Activated naive CD4-positive, alpha-beta T cell treated with anti-CD3 and anti-CD28 coated beads, Interleukin-2, amount 10 ng/mL, durations not matched to agents 5 hours and 36 hours (primary cell): ENCODE data around the gene SLC35E3. TPM values are rescaled to one million over a fixed set of nuclear protein-coding genes. Genes with fewer than 3 reads are reported as not detected.

Experiments
- total RNA-seq, 2 experiments: library from RNA; stranded (reverse); gene quantifications; one replicate each; pipeline ENCODE4 v1.2.3, GENCODE V29; 2021

SLC35E3 gene
- total RNA-seq: 1 to 10 TPM; 6.7 to 7.6 TPM

DNA sequence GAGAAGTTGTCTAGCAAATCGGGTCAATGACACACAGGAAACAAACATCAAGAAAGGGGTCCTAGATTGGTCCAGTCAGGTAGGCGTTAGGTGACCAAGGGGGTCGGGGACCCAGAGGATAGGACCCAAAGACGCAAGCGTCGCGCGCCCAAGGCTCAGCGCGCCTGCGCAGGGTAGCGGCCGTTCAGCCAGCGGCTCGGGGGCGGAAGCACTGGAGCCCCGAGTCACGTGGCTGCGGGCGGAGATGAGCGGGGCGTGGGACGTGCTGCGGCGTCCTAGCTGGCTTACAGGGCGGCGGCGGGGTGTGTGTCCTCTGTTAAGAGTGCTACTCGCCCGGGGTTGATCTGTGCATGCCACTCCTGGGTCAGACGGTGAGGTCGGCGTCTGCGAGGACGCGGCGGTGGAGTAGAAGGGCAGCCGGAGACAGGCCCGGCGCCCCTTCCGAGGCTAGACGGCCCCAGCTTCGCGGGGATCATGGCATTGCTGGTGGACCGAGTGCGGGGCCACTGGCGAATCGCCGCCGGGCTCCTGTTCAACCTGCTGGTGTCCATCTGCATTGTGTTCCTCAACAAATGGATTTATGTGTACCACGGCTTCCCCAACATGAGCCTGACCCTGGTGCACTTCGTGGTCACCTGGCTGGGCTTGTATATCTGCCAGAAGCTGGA, at the start of gene SLC35E3:
Gene SLC35E3, plus strand, starts transcription at position 273 of the 668 bp plus-strand sequence. Its CDS starts 202 bp downstream, at position 475.

DNA sequence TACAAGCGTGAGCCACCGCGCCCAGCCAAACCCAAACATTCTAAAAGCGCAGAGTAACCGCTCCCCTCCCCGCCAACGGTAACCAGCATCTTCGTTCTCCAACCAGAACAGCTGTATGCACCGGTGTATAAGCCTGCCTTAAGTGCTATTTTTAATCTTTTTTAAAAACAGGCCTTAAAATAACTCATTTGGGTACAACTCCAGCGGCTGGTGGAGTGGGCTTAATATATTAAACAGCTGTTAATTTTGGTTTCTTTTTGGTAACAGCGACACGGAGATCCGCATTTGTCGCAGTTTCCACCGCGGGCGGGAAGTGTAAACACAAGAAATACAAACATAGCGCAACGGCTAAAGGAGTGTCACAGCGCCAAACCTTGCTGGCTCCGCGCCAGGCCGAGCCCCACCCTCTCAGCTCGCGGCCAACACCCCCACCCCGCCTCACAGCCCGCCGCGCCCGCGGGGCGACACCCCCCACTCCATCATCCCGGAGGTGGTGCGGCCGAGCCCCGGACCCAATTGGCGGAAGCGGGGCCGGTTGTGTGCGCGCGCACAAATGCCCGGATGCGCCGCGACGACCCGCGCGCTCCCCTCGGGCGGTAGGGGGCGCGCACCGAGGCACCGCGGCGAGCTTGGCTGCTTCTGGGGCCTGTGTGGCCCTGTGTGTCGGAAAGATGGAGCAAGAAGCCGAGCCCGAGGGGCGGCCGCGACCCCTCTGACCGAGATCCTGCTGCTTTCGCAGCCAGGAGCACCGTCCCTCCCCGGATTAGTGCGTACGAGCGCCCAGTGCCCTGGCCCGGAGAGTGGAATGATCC, 61.8 kb downstream of the SLC35E3 start, which contains the start of gene MDM2:
Gene MDM2, plus strand, starts transcription at position 602 of the 812 bp plus-strand sequence. CDS start 301 bp downstream, outside the sequence.

Other genes with a start within 250 kb of the SLC35E3 start
- 100 to 1,000 TPM; 226 to 243 TPM for gene RAP1B, start 135.3 kb upstream of the SLC35E3 start, total RNA-seq
- 10 to 100 TPM; 69.4 to 75.2 TPM for gene NUP107, start 59.2 kb upstream of the SLC35E3 start, total RNA-seq
- 100 to 1,000 TPM; 159 to 162 TPM for gene MDM2, start 62.0 kb downstream of the SLC35E3 start, total RNA-seq
- 1 to 10 TPM; 1.2 to 2.1 TPM for gene CPM, start 187.0 kb downstream of the SLC35E3 start, total RNA-seq